ENCODE data around the gene HIVEP3.

The HIVEP3 gene

DNA sequence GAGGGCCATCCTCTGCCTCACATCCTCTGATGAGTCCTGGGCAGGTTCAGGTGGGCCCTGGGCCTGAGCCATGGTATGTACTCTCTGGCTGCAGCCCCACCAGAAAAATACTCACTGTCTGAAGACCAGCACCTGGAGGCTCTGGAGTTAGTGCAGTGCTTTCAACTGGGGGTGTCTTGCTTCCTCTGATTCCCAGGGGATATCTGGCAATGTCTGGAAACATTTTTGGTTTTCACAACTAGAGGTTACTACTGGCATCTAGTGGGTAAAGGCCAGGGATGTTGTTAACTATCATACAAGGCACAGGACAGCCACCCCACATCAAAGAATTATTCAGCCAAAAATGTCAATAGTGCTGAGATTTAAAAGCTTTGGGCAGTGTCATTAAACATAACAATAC is 152.7 kb downstream of the HIVEP3 start:
- DNase-seq (ENCODE audit: low read depth, low spot score) = no peak
- TF ChIP-seq YY1 (IDR thresholded peaks at IDR 0.05; ENCODE audit: insufficient read depth, insufficient read length) (no peak), ZNF274 (IDR thresholded peaks at IDR 0.05; ENCODE audit: low read depth, low read length) (no peak)
- Histone ChIP-seq H3K9me3 (ENCODE audit: insufficient read depth, low read length) (peaks cover 17% of the 10 kb centered on the region; the same call in 1 of the 2 replicates), H3K27me3 (ENCODE audit: insufficient read depth, insufficient read length) (no peaks in the 10 kb centered on the region), H3K9ac (ENCODE audit: insufficient read length, low read depth) (no peak overlapping the region), H3K4me3 (ENCODE audit: insufficient read length, low read depth) (no peak overlapping the region), H3K36me3 (ENCODE audit: insufficient read depth, insufficient read length, low read length) (no peaks in the 10 kb centered on the region), H3K4me1 (ENCODE audit: insufficient read depth, insufficient read length) (no peaks in the 10 kb centered on the region)

GRCh38 chr1:41765152-41765551 is 153.6 kb downstream of the HIVEP3 start:
- H3K4me3 ChIP-seq (ENCODE audit: insufficient read length, low read depth) = no peak overlapping the region
- no peak overlapping the region for H3K9ac ChIP-seq (ENCODE audit: insufficient read length, low read depth)
- no peaks in the 10 kb centered on the region for H3K4me1 ChIP-seq (ENCODE audit: insufficient read depth, insufficient read length)
- H3K27me3 ChIP-seq (ENCODE audit: insufficient read depth, insufficient read length) = no peaks in the 10 kb centered on the region
- no peak for TF ChIP-seq SUZ12 (IDR thresholded peaks at IDR 0.05; ENCODE audit: extremely low read depth, insufficient read depth, insufficient read length)
- no peak for TF ChIP-seq ZNF274 (IDR thresholded peaks at IDR 0.05; ENCODE audit: low read depth, low read length)
- TF ChIP-seq YY1 (IDR thresholded peaks at IDR 0.05; ENCODE audit: insufficient read depth, insufficient read length) = no peak
- DNase-seq (ENCODE audit: low read depth, low spot score) = no peak
- H3K36me3 ChIP-seq (ENCODE audit: insufficient read depth, insufficient read length, low read length) = no peaks in the 10 kb centered on the region
- H3K9me3 ChIP-seq (ENCODE audit: insufficient read depth, low read length) = peaks cover 17% of the 10 kb centered on the region; the same call in 1 of the 2 replicates

DNA sequence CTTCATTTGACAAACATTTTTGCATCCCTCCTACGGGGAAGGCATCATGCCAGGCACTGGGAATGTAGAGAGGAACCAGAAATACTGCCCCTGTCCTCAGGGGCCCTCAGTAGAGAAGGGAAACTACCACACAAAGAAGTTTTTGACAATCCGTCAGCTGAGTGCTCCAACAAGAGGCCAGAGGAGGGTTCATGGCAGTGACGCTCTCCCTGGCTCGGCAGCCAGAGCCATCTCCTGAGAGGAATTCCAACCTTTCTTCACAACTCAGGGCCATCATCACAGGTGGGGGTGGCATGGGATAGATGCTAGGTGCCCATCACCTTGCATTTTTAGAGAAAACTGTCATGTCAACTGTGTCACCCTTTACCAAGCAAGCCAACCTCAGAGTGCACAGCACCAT is 154.1 kb downstream of the HIVEP3 start:
- DNase-seq (ENCODE audit: low read depth, low spot score) = no peak
- no peaks in the 10 kb centered on the region for H3K4me1 ChIP-seq (ENCODE audit: insufficient read depth, insufficient read length)
- peaks cover 17% of the 10 kb centered on the region; the same call in 1 of the 2 replicates for H3K9me3 ChIP-seq (ENCODE audit: insufficient read depth, low read length)
- TF ChIP-seq YY1 (IDR thresholded peaks at IDR 0.05; ENCODE audit: insufficient read depth, insufficient read length) = no peak
- TF ChIP-seq SUZ12 (IDR thresholded peaks at IDR 0.05; ENCODE audit: extremely low read depth, insufficient read depth, insufficient read length) = no peak
- no peak for TF ChIP-seq ZNF274 (IDR thresholded peaks at IDR 0.05; ENCODE audit: low read depth, low read length)
- no peak overlapping the region for H3K9ac ChIP-seq (ENCODE audit: insufficient read length, low read depth)
- H3K4me3 ChIP-seq (ENCODE audit: insufficient read length, low read depth) = no peak overlapping the region
- H3K27me3 ChIP-seq (ENCODE audit: insufficient read depth, insufficient read length) = no peaks in the 10 kb centered on the region
- H3K36me3 ChIP-seq (ENCODE audit: insufficient read depth, insufficient read length, low read length) = no peaks in the 10 kb centered on the region

DNA sequence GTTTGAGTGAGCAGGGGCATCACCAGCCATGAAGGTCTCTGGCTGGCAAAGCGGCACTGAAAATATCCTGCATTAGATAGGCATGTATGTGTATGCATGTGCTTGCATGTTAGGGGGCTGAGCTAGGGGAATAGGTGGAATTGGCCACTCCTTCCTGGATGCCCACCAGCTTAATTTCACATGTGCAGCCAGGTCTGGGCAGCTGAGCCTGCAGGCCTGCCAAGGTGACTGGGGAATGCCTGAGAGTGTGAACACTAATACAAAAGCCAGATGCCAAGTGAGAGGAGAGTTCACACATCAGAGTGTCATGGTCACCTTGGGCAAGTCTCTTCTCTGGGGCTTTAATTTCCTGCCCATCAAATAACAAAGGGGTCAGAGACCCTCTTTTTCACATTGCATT is 155.9 kb downstream of the HIVEP3 start:
- Histone ChIP-seq H3K4me1 (ENCODE audit: insufficient read depth, insufficient read length) (no peaks in the 10 kb centered on the region), H3K4me3 (ENCODE audit: insufficient read length, low read depth) (no peak overlapping the region)
- TF ChIP-seq ZNF274 (IDR thresholded peaks at IDR 0.05; ENCODE audit: low read depth, low read length) = no peak
- TF ChIP-seq SUZ12 (IDR thresholded peaks at IDR 0.05; ENCODE audit: extremely low read depth, insufficient read depth, insufficient read length) = no peak
- TF ChIP-seq YY1 (IDR thresholded peaks at IDR 0.05; ENCODE audit: insufficient read depth, insufficient read length) = no peak

DNA sequence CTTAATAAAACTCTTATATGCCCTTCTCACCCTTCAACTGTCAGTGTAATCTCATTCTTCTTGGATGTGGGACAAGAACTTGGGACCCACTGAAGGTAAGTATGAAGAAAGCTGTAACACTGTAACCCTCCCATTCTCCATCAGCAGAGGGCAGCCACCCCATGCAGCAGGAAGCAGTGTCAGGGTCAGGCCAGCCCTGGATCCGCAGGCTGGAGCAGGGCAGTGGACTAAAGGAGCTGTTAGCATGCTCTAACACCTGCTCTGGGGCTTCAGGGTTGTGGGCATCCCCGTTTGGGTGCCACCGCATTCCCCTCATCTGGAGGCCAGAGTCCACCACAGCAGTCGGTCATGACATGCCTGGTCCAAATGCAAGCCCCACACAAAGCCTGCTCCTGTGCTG is 156.5 kb downstream of the HIVEP3 start:
- H3K36me3 ChIP-seq (ENCODE audit: insufficient read depth, insufficient read length, low read length) = no peaks in the 10 kb centered on the region
- TF ChIP-seq SUZ12 (IDR thresholded peaks at IDR 0.05; ENCODE audit: extremely low read depth, insufficient read depth, insufficient read length) = no peak
- TF ChIP-seq ZNF274 (IDR thresholded peaks at IDR 0.05; ENCODE audit: low read depth, low read length) = no peak
- H3K9ac ChIP-seq (ENCODE audit: insufficient read length, low read depth) = no peak overlapping the region
- DNase-seq (ENCODE audit: low read depth, low spot score) = no peak
- H3K4me1 ChIP-seq (ENCODE audit: insufficient read depth, insufficient read length) = no peaks in the 10 kb centered on the region
- no peak overlapping the region for H3K4me3 ChIP-seq (ENCODE audit: insufficient read length, low read depth)
- no peaks in the 10 kb centered on the region for H3K27me3 ChIP-seq (ENCODE audit: insufficient read depth, insufficient read length)
- H3K9me3 ChIP-seq (ENCODE audit: insufficient read depth, low read length) = peaks cover 17% of the 10 kb centered on the region; the same call in 1 of the 2 replicates

More for the DNA sequence above, 155.9 kb downstream of the HIVEP3 start:
- no peaks in the 10 kb centered on the region for H3K27me3 ChIP-seq (ENCODE audit: insufficient read depth, insufficient read length)
- H3K9me3 ChIP-seq (ENCODE audit: insufficient read depth, low read length) = peaks cover 17% of the 10 kb centered on the region; the same call in 1 of the 2 replicates
- DNase-seq (ENCODE audit: low read depth, low spot score) = no peak
- no peak overlapping the region for H3K9ac ChIP-seq (ENCODE audit: insufficient read length, low read depth)
- H3K36me3 ChIP-seq (ENCODE audit: insufficient read depth, insufficient read length, low read length) = no peaks in the 10 kb centered on the region

- no peaks in the 10 kb centered on the region for H3K27me3 ChIP-seq (ENCODE audit: insufficient read depth, insufficient read length)
- DNase-seq (ENCODE audit: low read depth, low spot score) = no peak
- H3K9me3 ChIP-seq (ENCODE audit: insufficient read depth, low read length) = peaks cover 17% of the 10 kb centered on the region; the same call in 1 of the 2 replicates
Measured at GRCh38 chr1:41758904-41759548, 159.7 kb downstream of the HIVEP3 start.

GRCh38 chr1:41758500-41758899 is 160.2 kb downstream of the HIVEP3 start:
- H3K9me3 ChIP-seq (ENCODE audit: insufficient read depth, low read length) = peaks cover 17% of the 10 kb centered on the region; the same call in 1 of the 2 replicates
- DNase-seq (ENCODE audit: low read depth, low spot score) = no peak
- TF ChIP-seq ZNF274 (IDR thresholded peaks at IDR 0.05; ENCODE audit: low read depth, low read length) (no peak), SUZ12 (IDR thresholded peaks at IDR 0.05; ENCODE audit: extremely low read depth, insufficient read depth, insufficient read length) (no peak), YY1 (IDR thresholded peaks at IDR 0.05; ENCODE audit: insufficient read depth, insufficient read length) (no peak)
- H3K4me1 ChIP-seq (ENCODE audit: insufficient read depth, insufficient read length) = peaks cover 6% of the 10 kb centered on the region
- no peak overlapping the region for H3K9ac ChIP-seq (ENCODE audit: insufficient read length, low read depth)
- no peaks in the 10 kb centered on the region for H3K27me3 ChIP-seq (ENCODE audit: insufficient read depth, insufficient read length)
- no peaks in the 10 kb centered on the region for H3K36me3 ChIP-seq (ENCODE audit: insufficient read depth, insufficient read length, low read length)
- H3K4me3 ChIP-seq (ENCODE audit: insufficient read length, low read depth) = no peak overlapping the region

More at GRCh38 chr1:41758904-41759548, 159.7 kb downstream of the HIVEP3 start:
- H3K4me3 ChIP-seq (ENCODE audit: insufficient read length, low read depth) = no peak overlapping the region
- H3K4me1 ChIP-seq (ENCODE audit: insufficient read depth, insufficient read length) = peaks cover 4% of the 10 kb centered on the region
- no peak overlapping the region for H3K9ac ChIP-seq (ENCODE audit: insufficient read length, low read depth)
- H3K36me3 ChIP-seq (ENCODE audit: insufficient read depth, insufficient read length, low read length) = no peaks in the 10 kb centered on the region
- no peak for TF ChIP-seq ZNF274 (IDR thresholded peaks at IDR 0.05; ENCODE audit: low read depth, low read length)
- no peak for TF ChIP-seq YY1 (IDR thresholded peaks at IDR 0.05; ENCODE audit: insufficient read depth, insufficient read length)
- no peak for TF ChIP-seq SUZ12 (IDR thresholded peaks at IDR 0.05; ENCODE audit: extremely low read depth, insufficient read depth, insufficient read length)
